Esophagus mucosa (tissue), 1 donor: ENCODE results near the gene ALDH3A1. TPM values are rescaled to one million over a fixed set of nuclear protein-coding genes. Genes with fewer than 3 reads are reported as not detected.
"Not testable (repeated sequence)": the region's sequence is repeated elsewhere in the genome, so short reads cannot be mapped to it uniquely, and the experiment has no call there.

Experiments used
- ATAC-seq: fragments of 200-7000 bp; cut with Tn5 transposase; one replicate; pipeline ENCODE4 v1.9.1; 2020
- total RNA-seq: library from RNA; stranded (reverse); gene quantifications from one replicate; pipeline ENCODE4 v1.2.4, GENCODE V29; 2023
- donor health status: DM: yes; HTN: yes; CAD: no.

The ALDH3A1 gene
- 194 TPM for total RNA-seq

GRCh38 chr17:19747829-19748806 is at the start of gene ALDH3A1:
Gene ALDH3A1 (minus strand): TSS chr17:19748298. CDS start chr17:19745129, 3,169 bp downstream.
- peak; percentile 45 for ATAC-seq

GRCh38 chr17:19796457-19796856 is 48.4 kb upstream of the ALDH3A1 start:
- ATAC-seq = no peak

- no peak for ATAC-seq
Observed at GRCh38 chr17:19791918-19792550, 43.9 kb upstream of the ALDH3A1 start.

GRCh38 chr17:19787733-19788357 is 39.7 kb upstream of the ALDH3A1 start:
- ATAC-seq = peak; percentile 78

- ATAC-seq = no peak
Observed at GRCh38 chr17:19785854-19786253, 37.8 kb upstream of the ALDH3A1 start.

- no peak for ATAC-seq
Observed at GRCh38 chr17:19781488-19782458, 33.7 kb upstream of the ALDH3A1 start.

- ATAC-seq = no peak
Observed at GRCh38 chr17:19780846-19781245, 32.7 kb upstream of the ALDH3A1 start.

GRCh38 chr17:19773534-19773933 is 25.4 kb upstream of the ALDH3A1 start:
- ATAC-seq = no peak

GRCh38 chr17:19771971-19772630 is 24.0 kb upstream of the ALDH3A1 start:
- ATAC-seq = peak; percentile 24

GRCh38 chr17:19770985-19771735 is 23.1 kb upstream of the ALDH3A1 start:
- ATAC-seq = no peak

- no peak for ATAC-seq
Observed at GRCh38 chr17:19769946-19770652, 22.0 kb upstream of the ALDH3A1 start.

GRCh38 chr17:19768046-19768782 is 20.1 kb upstream of the ALDH3A1 start:
- no peak for ATAC-seq

GRCh38 chr17:19766421-19767270 is 18.5 kb upstream of the ALDH3A1 start:
- ATAC-seq = peak; percentile 87

- no peak for ATAC-seq
Observed at GRCh38 chr17:19766016-19766415, 17.9 kb upstream of the ALDH3A1 start.

- not testable (repeated sequence) for ATAC-seq
Observed at GRCh38 chr17:19763991-19764390, 15.9 kb upstream of the ALDH3A1 start.

GRCh38 chr17:19763416-19763815 is 15.3 kb upstream of the ALDH3A1 start:
- no peak for ATAC-seq

- ATAC-seq = peak; percentile 51
Observed at GRCh38 chr17:19762515-19762961, 14.4 kb upstream of the ALDH3A1 start.

GRCh38 chr17:19760746-19761145 is 12.6 kb upstream of the ALDH3A1 start:
- ATAC-seq = no peak
